ENCODE measurements around the gene PCDHGC4.

PCDHGC4 gene

DNA sequence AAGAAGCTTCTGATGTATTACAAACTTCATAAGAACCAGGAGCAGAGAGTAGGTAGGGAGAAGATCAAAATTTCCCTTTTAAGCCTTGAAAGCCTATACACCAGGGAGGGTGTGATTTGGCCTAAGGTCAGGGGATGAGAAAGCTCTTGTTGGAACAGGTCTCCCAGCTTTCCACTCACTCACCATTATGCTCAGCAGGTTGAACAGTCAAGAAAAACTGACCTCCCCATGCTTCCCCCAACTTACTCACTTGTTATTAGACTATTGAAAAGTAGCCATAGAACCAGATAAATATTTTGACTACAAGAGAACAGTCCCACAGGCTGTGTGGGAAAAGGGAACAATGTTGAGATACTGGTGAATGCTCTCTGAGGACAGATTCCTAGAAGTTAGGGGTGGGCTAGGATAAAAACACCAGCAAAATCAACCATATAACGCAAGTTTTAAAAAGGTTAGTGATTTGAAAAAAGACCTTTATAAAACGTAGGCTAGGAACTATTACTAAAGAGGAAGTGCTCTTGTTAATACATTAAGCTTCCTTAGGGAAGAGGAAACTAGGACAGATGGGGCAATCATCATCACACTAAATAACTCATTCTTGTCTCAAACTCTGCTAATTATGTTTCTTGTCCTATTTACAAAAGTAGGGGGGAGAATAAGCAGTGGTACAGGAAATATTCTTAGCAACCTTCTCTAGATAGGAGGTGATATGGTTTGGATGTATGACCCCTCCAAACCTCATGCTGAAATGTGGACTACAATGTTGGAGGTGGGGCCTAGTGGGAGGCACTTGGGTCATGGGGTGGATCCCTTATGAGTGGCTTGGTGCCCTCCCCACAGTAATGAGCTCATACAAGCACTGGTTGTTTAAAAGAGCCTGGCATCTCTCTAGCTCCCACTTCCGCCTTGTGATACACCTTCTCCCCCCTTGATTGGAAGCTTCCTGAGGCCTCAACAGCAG lies 35.1 kb downstream of the PCDHGC4 start:
- TF ChIP-seq PPARA (CRISPR knock-in tag; IDR thresholded peaks at IDR 0.05; ENCODE audit: borderline replicate concordance) (no peak), ZC3H10 (CRISPR knock-in tag; IDR thresholded peaks at IDR 0.05) (no peak), ISL1 (CRISPR knock-in tag; IDR thresholded peaks at IDR 0.05) (no peak), ZNF8 (CRISPR knock-in tag; IDR thresholded peaks at IDR 0.05) (no peak), SNAI2 (CRISPR knock-in tag; IDR thresholded peaks at IDR 0.05) (no peak)
- ATAC-seq, result no peak

- TF ChIP-seq ZNF8 (CRISPR knock-in tag; IDR thresholded peaks at IDR 0.05), result no peak; the same call in 1 of the 2 replicates
- no peak for TF ChIP-seq TSHZ2 (CRISPR knock-in tag; IDR thresholded peaks at IDR 0.05)
- TF ChIP-seq TCF4 (CRISPR knock-in tag; IDR thresholded peaks at IDR 0.05; ENCODE audit: borderline replicate concordance), result no peak
- TF ChIP-seq, protein P1, sequence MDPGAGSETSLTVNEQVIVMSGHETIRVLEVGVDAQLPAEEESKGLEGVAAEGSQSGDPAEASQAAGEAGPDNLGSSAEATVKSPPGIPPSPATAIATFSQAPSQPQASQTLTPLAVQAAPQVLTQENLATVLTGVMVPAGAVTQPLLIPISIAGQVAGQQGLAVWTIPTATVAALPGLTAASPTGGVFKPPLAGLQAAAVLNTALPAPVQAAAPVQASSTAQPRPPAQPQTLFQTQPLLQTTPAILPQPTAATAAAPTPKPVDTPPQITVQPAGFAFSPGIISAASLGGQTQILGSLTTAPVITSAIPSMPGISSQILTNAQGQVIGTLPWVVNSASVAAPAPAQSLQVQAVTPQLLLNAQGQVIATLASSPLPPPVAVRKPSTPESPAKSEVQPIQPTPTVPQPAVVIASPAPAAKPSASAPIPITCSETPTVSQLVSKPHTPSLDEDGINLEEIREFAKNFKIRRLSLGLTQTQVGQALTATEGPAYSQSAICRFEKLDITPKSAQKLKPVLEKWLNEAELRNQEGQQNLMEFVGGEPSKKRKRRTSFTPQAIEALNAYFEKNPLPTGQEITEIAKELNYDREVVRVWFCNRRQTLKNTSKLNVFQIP (CRISPR knock-in tag; IDR thresholded peaks at IDR 0.05; ENCODE audit: borderline replicate concordance, low read depth), result 0 out of 2 replicates have a peak, but pooled peaks have one; percentile 38
- no peak for TF ChIP-seq ZNF565 (CRISPR knock-in tag; conservative IDR thresholded peaks at IDR 0.05; ENCODE audit: low read depth)
- TF ChIP-seq OSR1 (CRISPR knock-in tag; IDR thresholded peaks at IDR 0.05), result no peak
- TF ChIP-seq ZFP3 (CRISPR knock-in tag; IDR thresholded peaks at IDR 0.05), result no peak
- no peak for TF ChIP-seq ZC3H10 (CRISPR knock-in tag; IDR thresholded peaks at IDR 0.05)
- TF ChIP-seq, protein P2, sequence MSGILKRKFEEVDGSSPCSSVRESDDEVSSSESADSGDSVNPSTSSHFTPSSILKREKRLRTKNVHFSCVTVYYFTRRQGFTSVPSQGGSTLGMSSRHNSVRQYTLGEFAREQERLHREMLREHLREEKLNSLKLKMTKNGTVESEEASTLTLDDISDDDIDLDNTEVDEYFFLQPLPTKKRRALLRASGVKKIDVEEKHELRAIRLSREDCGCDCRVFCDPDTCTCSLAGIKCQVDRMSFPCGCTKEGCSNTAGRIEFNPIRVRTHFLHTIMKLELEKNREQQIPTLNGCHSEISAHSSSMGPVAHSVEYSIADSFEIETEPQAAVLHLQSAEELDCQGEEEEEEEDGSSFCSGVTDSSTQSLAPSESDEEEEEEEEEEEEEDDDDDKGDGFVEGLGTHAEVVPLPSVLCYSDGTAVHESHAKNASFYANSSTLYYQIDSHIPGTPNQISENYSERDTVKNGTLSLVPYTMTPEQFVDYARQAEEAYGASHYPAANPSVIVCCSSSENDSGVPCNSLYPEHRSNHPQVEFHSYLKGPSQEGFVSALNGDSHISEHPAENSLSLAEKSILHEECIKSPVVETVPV (CRISPR knock-in tag; IDR thresholded peaks at IDR 0.05), result no peak
- TF ChIP-seq ZNF70 (CRISPR knock-in tag; IDR thresholded peaks at IDR 0.05), result no peak
- no peak for TF ChIP-seq GLIS3 (CRISPR knock-in tag; IDR thresholded peaks at IDR 0.05)
- no peak for TF ChIP-seq BACH2 (CRISPR knock-in tag; IDR thresholded peaks at IDR 0.05; ENCODE audit: borderline replicate concordance)
- TF ChIP-seq ISL1 (CRISPR knock-in tag; IDR thresholded peaks at IDR 0.05), result peak; percentile 58
- TF ChIP-seq, protein P3, sequence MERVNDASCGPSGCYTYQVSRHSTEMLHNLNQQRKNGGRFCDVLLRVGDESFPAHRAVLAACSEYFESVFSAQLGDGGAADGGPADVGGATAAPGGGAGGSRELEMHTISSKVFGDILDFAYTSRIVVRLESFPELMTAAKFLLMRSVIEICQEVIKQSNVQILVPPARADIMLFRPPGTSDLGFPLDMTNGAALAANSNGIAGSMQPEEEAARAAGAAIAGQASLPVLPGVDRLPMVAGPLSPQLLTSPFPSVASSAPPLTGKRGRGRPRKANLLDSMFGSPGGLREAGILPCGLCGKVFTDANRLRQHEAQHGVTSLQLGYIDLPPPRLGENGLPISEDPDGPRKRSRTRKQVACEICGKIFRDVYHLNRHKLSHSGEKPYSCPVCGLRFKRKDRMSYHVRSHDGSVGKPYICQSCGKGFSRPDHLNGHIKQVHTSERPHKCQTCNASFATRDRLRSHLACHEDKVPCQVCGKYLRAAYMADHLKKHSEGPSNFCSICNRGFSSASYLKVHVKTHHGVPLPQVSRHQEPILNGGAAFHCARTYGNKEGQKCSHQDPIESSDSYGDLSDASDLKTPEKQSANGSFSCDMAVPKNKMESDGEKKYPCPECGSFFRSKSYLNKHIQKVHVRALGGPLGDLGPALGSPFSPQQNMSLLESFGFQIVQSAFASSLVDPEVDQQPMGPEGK (CRISPR knock-in tag; IDR thresholded peaks at IDR 0.05; ENCODE audit: borderline replicate concordance), result peak; percentile 12; the same call in 1 of the 2 replicates
- 0 out of 2 replicates have a peak, but pooled peaks have one; percentile 14 for TF ChIP-seq SNAI2 (CRISPR knock-in tag; IDR thresholded peaks at IDR 0.05)
- no peak for TF ChIP-seq PPARA (CRISPR knock-in tag; IDR thresholded peaks at IDR 0.05; ENCODE audit: borderline replicate concordance)
- TF ChIP-seq ARNTL (CRISPR knock-in tag; IDR thresholded peaks at IDR 0.05; ENCODE audit: borderline replicate concordance, low read depth), result no peak
- TF ChIP-seq ZFP30 (CRISPR knock-in tag; IDR thresholded peaks at IDR 0.05), result no peak
- TF ChIP-seq, protein P4, sequence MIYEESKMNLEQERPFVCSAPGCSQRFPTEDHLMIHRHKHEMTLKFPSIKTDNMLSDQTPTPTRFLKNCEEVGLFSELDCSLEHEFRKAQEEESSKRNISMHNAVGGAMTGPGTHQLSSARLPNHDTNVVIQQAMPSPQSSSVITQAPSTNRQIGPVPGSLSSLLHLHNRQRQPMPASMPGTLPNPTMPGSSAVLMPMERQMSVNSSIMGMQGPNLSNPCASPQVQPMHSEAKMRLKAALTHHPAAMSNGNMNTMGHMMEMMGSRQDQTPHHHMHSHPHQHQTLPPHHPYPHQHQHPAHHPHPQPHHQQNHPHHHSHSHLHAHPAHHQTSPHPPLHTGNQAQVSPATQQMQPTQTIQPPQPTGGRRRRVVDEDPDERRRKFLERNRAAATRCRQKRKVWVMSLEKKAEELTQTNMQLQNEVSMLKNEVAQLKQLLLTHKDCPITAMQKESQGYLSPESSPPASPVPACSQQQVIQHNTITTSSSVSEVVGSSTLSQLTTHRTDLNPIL (CRISPR knock-in tag; IDR thresholded peaks at IDR 0.05; ENCODE audit: low read depth), result 0 out of 2 replicates have a peak, but pooled peaks have one; percentile 16
- no peak for TF ChIP-seq RARB (CRISPR knock-in tag; IDR thresholded peaks at IDR 0.05)
- TF ChIP-seq ESRRG (CRISPR knock-in tag; IDR thresholded peaks at IDR 0.05), result no peak
- TF ChIP-seq TOX (CRISPR knock-in tag; IDR thresholded peaks at IDR 0.05; ENCODE audit: borderline replicate concordance), result peak; percentile 67; the same call in 1 of the 2 replicates
- no peak for TF ChIP-seq CSDC2 (CRISPR knock-in tag; IDR thresholded peaks at IDR 0.05)
- peak; percentile 70 for ATAC-seq
Observed at GRCh38 chr5:141521244-141521781, 36.5 kb downstream of the PCDHGC4 start.

Measured in SK-N-SH treated with all-trans-retinoic acid at 6 μM for 48 hours (cell line).